ENCODE results near the gene GAS7. TPM values are rescaled to one million over a fixed set of nuclear protein-coding genes. Genes with fewer than 3 reads are reported as not detected.
A peak's percentile ranks its signal among the peaks of the same experiment; 100 is the strongest.

The GAS7 gene
- total RNA-seq, 1 donor from 2014 or later = 8.5 TPM

DNA sequence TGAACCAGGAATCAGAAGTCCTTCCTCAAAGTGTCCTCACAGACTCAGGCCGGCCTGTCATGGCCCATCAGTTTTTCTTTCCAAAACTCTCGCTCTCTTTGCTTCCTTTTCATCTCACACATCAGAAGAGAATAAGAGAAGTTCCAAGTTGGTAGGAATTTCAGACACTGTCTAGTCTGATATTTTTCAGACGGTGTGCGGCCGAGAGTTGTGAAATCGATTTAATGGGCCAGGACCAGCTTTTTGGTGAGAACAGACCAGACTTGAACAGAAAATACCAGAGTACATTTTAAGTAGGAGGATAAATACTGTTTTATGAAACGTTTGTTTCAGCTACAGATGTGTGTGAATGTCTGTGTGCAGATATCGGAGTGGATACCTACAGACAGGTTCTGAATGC lies 268.5 kb downstream of the GAS7 start:
- no peaks in the 10 kb centered on the region for H3K36me3 ChIP-seq (ENCODE audit: insufficient read depth, low read length)
- H3K4me1 ChIP-seq (ENCODE audit: insufficient read depth, low read length) = no peaks in the 10 kb centered on the region
- TF ChIP-seq CTCF (IDR thresholded peaks at IDR 0.05; ENCODE audit: insufficient read depth, low read depth, low read length) (no peak), EZH2 (IDR thresholded peaks at IDR 0.05; ENCODE audit: insufficient read depth, low read length) (no peak)
- FAIRE-seq (no peak), DNase-seq (ENCODE audit: low read depth) (no peak)
- no peaks in the 10 kb centered on the region for H3K9me3 ChIP-seq (ENCODE audit: insufficient read depth, low read depth, low read length)
- no peak overlapping the region for H2AFZ ChIP-seq (ENCODE audit: low read depth, low read length)
- peaks cover 8% of the 10 kb centered on the region for H3K27me3 ChIP-seq (ENCODE audit: insufficient read depth, low read length)
- H4K20me1 ChIP-seq (ENCODE audit: insufficient read depth, low read length) = no peaks in the 10 kb centered on the region
- H3K9me3 Mint-ChIP-seq (ENCODE audit: unreplicated experiment) = no peaks in the 10 kb centered on the region
- H3K4me3 ChIP-seq (ENCODE audit: insufficient read depth, low read depth, low read length) = no peak overlapping the region
- no peak overlapping the region for H3K27ac ChIP-seq (ENCODE audit: low read depth, low read length)
- peaks cover 10% of the 10 kb centered on the region for H3K4me1 Mint-ChIP-seq (ENCODE audit: low read depth, unreplicated experiment)
- no peak overlapping the region for H3K4me3 Mint-ChIP-seq (ENCODE audit: unreplicated experiment)
- H3K9ac ChIP-seq (ENCODE audit: low read length) = no peak overlapping the region
- no peaks in the 10 kb centered on the region for H3K79me2 ChIP-seq (ENCODE audit: insufficient read depth, low read length)
- peak overlapping the region; percentile 45 for H3K27ac Mint-ChIP-seq (ENCODE audit: unreplicated experiment)
- H3K36me3 Mint-ChIP-seq (ENCODE audit: low read depth, unreplicated experiment) = no peaks in the 10 kb centered on the region
- peaks cover 11% of the 10 kb centered on the region for H3K27me3 Mint-ChIP-seq (ENCODE audit: low read depth, unreplicated experiment)
- no peak overlapping the region for H3K4me2 ChIP-seq (ENCODE audit: low read length)

DNA sequence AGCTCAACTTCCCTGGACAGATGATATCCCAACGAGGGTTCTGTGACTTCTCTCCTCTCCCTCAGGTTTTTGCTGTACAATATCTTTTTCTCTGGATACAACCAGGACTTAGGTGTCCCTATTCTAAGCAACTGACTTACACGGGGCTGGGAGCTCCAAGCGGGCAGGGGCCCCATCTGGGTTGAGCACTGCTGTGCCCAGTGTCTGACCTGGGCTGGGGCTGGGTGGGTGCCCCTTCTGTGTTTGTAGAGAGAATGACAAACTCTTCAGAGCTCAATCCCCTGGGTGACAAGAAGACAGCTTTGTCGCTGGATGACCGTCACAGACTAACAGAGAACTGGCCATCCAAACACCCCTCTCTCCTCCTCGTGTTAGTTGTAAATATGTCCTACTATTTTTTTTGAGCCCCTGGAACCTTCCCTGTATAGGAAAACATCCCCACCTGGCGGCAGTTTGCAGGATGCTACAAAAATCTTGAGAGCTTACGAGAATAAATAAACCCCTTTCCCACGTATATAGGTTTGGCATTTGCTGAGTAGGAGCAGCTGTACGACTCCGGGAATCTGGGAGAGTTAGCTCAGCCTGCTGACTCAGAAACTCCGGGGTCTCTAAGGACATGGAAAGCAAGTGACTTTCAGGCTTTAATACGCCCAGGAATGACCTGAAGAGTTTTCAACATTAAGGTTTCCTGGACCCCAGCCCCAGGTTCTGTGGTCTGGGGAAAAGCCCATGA lies 269.6 kb downstream of the GAS7 start:
- H3K9me3 ChIP-seq (ENCODE audit: insufficient read depth, low read depth, low read length) = no peaks in the 10 kb centered on the region
- H3K9ac ChIP-seq (ENCODE audit: low read length) = no peak overlapping the region
- FAIRE-seq (no peak), DNase-seq (ENCODE audit: low read depth) (peak; percentile 64)
- no peaks in the 10 kb centered on the region for H3K36me3 Mint-ChIP-seq (ENCODE audit: low read depth, unreplicated experiment)
- peaks cover 11% of the 10 kb centered on the region for H3K4me1 Mint-ChIP-seq (ENCODE audit: low read depth, unreplicated experiment)
- no peaks in the 10 kb centered on the region for H3K36me3 ChIP-seq (ENCODE audit: insufficient read depth, low read length)
- no peak overlapping the region for H3K4me3 Mint-ChIP-seq (ENCODE audit: unreplicated experiment)
- no peak for TF ChIP-seq EZH2 (IDR thresholded peaks at IDR 0.05; ENCODE audit: insufficient read depth, low read length)
- peak; percentile 59 for TF ChIP-seq CTCF (IDR thresholded peaks at IDR 0.05; ENCODE audit: insufficient read depth, low read depth, low read length)
- H2AFZ ChIP-seq (ENCODE audit: low read depth, low read length) = no peak overlapping the region
- peaks cover 8% of the 10 kb centered on the region for H3K27me3 ChIP-seq (ENCODE audit: insufficient read depth, low read length)
- no peak overlapping the region for H3K4me3 ChIP-seq (ENCODE audit: insufficient read depth, low read depth, low read length)
- H3K9me3 Mint-ChIP-seq (ENCODE audit: unreplicated experiment) = no peaks in the 10 kb centered on the region
- H3K4me1 ChIP-seq (ENCODE audit: insufficient read depth, low read length) = no peaks in the 10 kb centered on the region
- H3K27me3 Mint-ChIP-seq (ENCODE audit: low read depth, unreplicated experiment) = peaks cover 12% of the 10 kb centered on the region
- H3K79me2 ChIP-seq (ENCODE audit: insufficient read depth, low read length) = no peaks in the 10 kb centered on the region
- H4K20me1 ChIP-seq (ENCODE audit: insufficient read depth, low read length) = no peaks in the 10 kb centered on the region
- H3K27ac Mint-ChIP-seq (ENCODE audit: unreplicated experiment) = no peak overlapping the region
- no peak overlapping the region for H3K27ac ChIP-seq (ENCODE audit: low read depth, low read length)
- H3K4me2 ChIP-seq (ENCODE audit: low read length) = no peak overlapping the region

DNA sequence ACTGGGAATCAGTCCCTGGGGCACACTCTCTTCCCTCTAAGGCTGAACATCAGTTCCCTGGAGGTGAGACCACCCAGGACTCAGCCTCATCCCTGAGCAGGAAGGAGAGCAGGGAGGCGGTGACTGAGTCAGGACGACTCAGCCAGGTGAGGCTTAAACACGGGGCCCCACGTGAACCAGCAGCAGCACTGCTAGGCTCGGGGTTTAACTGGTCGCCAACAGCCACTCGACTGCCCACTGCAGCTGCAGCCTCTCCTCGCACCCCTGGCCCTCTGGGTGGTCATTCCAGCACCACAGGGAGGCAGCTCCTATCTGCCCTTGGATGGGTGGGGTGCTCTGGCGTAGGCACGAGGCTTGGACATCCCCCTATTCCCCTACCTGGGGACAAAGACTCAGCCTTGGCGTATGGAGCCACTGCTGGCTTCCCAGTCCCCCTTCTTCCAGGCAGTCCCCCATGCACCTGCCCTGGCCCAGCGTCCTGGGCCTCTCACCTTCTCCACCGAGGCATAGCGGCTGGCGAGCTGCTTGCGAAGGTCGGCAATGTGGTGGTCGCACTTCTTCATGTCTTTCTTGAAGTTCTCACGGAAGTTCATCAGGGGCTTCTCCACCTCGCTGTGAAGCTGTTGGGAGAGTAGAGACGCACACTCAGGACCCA lies 272.1 kb downstream of the GAS7 start:
- H3K9me3 ChIP-seq (ENCODE audit: insufficient read depth, low read depth, low read length) = no peaks in the 10 kb centered on the region
- DNase-seq (ENCODE audit: low read depth) (no peak), FAIRE-seq (no peak)
- no peak overlapping the region for H3K27ac Mint-ChIP-seq (ENCODE audit: unreplicated experiment)
- H3K4me1 ChIP-seq (ENCODE audit: insufficient read depth, low read length) = no peaks in the 10 kb centered on the region
- no peak overlapping the region for H3K4me2 ChIP-seq (ENCODE audit: low read length)
- no peaks in the 10 kb centered on the region for H3K79me2 ChIP-seq (ENCODE audit: insufficient read depth, low read length)
- H2AFZ ChIP-seq (ENCODE audit: low read depth, low read length) = no peak overlapping the region
- no peaks in the 10 kb centered on the region for H3K36me3 ChIP-seq (ENCODE audit: insufficient read depth, low read length)
- no peak overlapping the region for H3K27ac ChIP-seq (ENCODE audit: low read depth, low read length)
- peaks cover 8% of the 10 kb centered on the region for H3K4me1 Mint-ChIP-seq (ENCODE audit: low read depth, unreplicated experiment)
- H3K9me3 Mint-ChIP-seq (ENCODE audit: unreplicated experiment) = no peaks in the 10 kb centered on the region
- H4K20me1 ChIP-seq (ENCODE audit: insufficient read depth, low read length) = no peaks in the 10 kb centered on the region
- H3K9ac ChIP-seq (ENCODE audit: low read length) = no peak overlapping the region
- no peak overlapping the region for H3K4me3 ChIP-seq (ENCODE audit: insufficient read depth, low read depth, low read length)
- peaks cover 2% of the 10 kb centered on the region for H3K36me3 Mint-ChIP-seq (ENCODE audit: low read depth, unreplicated experiment)
- H3K27me3 ChIP-seq (ENCODE audit: insufficient read depth, low read length) = peaks cover 4% of the 10 kb centered on the region
- H3K4me3 Mint-ChIP-seq (ENCODE audit: unreplicated experiment) = no peak overlapping the region
- TF ChIP-seq EZH2 (IDR thresholded peaks at IDR 0.05; ENCODE audit: insufficient read depth, low read length) = no peak
- no peak for TF ChIP-seq CTCF (IDR thresholded peaks at IDR 0.05; ENCODE audit: insufficient read depth, low read depth, low read length)
- H3K27me3 Mint-ChIP-seq (ENCODE audit: low read depth, unreplicated experiment) = peaks cover 11% of the 10 kb centered on the region
